Endodermal cell (in vitro differentiated cells): ENCODE results near the gene FAM168A. TPM values are rescaled to one million over a fixed set of nuclear protein-coding genes. Genes with fewer than 3 reads are reported as not detected.

Experiments
- DNase-seq: peaks from one replicate; pipeline ENCODE4 v3.0.0-alpha.2; 2017
- H3K27ac ChIP-seq: 2 replicates; pipeline ENCODE4 v1.5.1; 2013; ENCODE audit warnings: mild to moderate bottlenecking, low read depth, low read length, moderate library complexity
- H3K27me3 ChIP-seq: 2 replicates; pipeline ENCODE4 v1.6.1; 2013; ENCODE audit warnings: mild to moderate bottlenecking, low read length, moderate library complexity; ENCODE audit not compliant: insufficient read depth, control insufficient read depth, poor library complexity, severe bottlenecking
- H3K36me3 ChIP-seq: 2 replicates; pipeline ENCODE4 v1.7.0; 2013; ENCODE audit warnings: mild to moderate bottlenecking, low read length, moderate library complexity; ENCODE audit not compliant: control insufficient read depth, insufficient read depth
- H3K4me1 ChIP-seq: one replicate; pipeline ENCODE4 v1.7.0; 2013; ENCODE audit warnings: low read length; ENCODE audit not compliant: control insufficient read depth, insufficient read depth
- H3K4me3 ChIP-seq: 2 replicates; pipeline ENCODE4 v1.5.1; 2013; ENCODE audit warnings: mild to moderate bottlenecking, low read length, moderate library complexity
- H3K9ac ChIP-seq: 2 replicates; pipeline ENCODE4 v1.6.1; 2013; ENCODE audit warnings: mild to moderate bottlenecking, low read length, moderate library complexity; ENCODE audit not compliant: poor library complexity, severe bottlenecking; ENCODE audit errors: extremely low read depth
- H3K9me3 ChIP-seq: 2 replicates; pipeline ENCODE4 v1.6.1; 2013; ENCODE audit warnings: mild to moderate bottlenecking, low read length, moderate library complexity; ENCODE audit not compliant: control insufficient read depth
- H3K27ac Mint-ChIP-seq: 2 replicates; pipeline ENCODE4 v1.8.0; 2020; ENCODE audit warnings: mixed read lengths
- H3K27me3 Mint-ChIP-seq: 2 replicates; pipeline ENCODE4 v1.8.0; 2021; ENCODE audit warnings: mild to moderate bottlenecking, mixed read lengths; ENCODE audit not compliant: insufficient read depth
- H3K36me3 Mint-ChIP-seq: 2 replicates; pipeline ENCODE4 v1.8.0; 2020; ENCODE audit warnings: low read depth, mixed read lengths
- H3K4me1 Mint-ChIP-seq: 2 replicates; pipeline ENCODE4 v1.8.0; 2020; ENCODE audit warnings: mixed read lengths
- H3K4me3 Mint-ChIP-seq: 2 replicates; pipeline ENCODE4 v1.8.0; 2020; ENCODE audit warnings: mild to moderate bottlenecking, moderate library complexity, mixed read lengths
- H3K9me3 Mint-ChIP-seq: 2 replicates; pipeline ENCODE4 v1.8.0; 2020; ENCODE audit warnings: mild to moderate bottlenecking, mixed read lengths
- WGBS, 2 experiments: methylation state at CpG; one replicate each; pipeline versions ENCODE4 v1.1.5 to v1.1.7; 2013; ENCODE audit warnings: missing lambda C conversion rate in 2 of 2, mixed read lengths in 1 of 2; ENCODE audit not compliant: insufficient coverage in 1 of 2, insufficient read length in 1 of 2; 5-methylcytosine and 5-hydroxymethylcytosine counted together
- total RNA-seq, 2 donors: library from RNA; stranded (reverse); fragmentation: NEBNext Ultra II Directional in 1 of 2; extraction: Animal tissue kit (Norgen Biotek cat#: 25700) in 1 of 2; gene quantifications; 2 replicates in 1 of 2; 3 replicates in 1 of 2; pipeline ENCODE4 v1.2.1, GENCODE V29; 2021
- TF ChIP-seq, protein P1 (sequence below): fragments of 200-600 bp; sonication (generic); conservative IDR thresholded peaks from 2 replicates; pipeline ENCODE4 v1.5.0; 2021; ENCODE audit warnings: antibody characterized with exemption, mild to moderate bottlenecking

FAM168A gene
- total RNA-seq, 2 donors from 2014 or later, result 27.4 to 31.6 TPM

GRCh38 chr11:73392108-73393010, 205.6 kb downstream of the FAM168A start:
- 95 to 98% methylated on average over 21 to 31 of the region's 31 CpGs for WGBS, 2 experiments
- H3K27me3 Mint-ChIP-seq, result no peaks in the 10 kb centered on the region
- Histone ChIP-seq H3K4me3 (no peak overlapping the region), H3K36me3 (no peaks in the 10 kb centered on the region), H3K9me3 (no peaks in the 10 kb centered on the region), H3K9ac (no peak overlapping the region), H3K27me3 (no peaks in the 10 kb centered on the region), H3K4me1 (no peaks in the 10 kb centered on the region), H3K27ac (no peak overlapping the region)
- H3K36me3 Mint-ChIP-seq, result no peaks in the 10 kb centered on the region
- no peak for DNase-seq
- no peak overlapping the region for H3K27ac Mint-ChIP-seq
- peaks cover 2% of the 10 kb centered on the region for H3K4me1 Mint-ChIP-seq
- no peak overlapping the region for H3K4me3 Mint-ChIP-seq
- TF ChIP-seq, protein P1, sequence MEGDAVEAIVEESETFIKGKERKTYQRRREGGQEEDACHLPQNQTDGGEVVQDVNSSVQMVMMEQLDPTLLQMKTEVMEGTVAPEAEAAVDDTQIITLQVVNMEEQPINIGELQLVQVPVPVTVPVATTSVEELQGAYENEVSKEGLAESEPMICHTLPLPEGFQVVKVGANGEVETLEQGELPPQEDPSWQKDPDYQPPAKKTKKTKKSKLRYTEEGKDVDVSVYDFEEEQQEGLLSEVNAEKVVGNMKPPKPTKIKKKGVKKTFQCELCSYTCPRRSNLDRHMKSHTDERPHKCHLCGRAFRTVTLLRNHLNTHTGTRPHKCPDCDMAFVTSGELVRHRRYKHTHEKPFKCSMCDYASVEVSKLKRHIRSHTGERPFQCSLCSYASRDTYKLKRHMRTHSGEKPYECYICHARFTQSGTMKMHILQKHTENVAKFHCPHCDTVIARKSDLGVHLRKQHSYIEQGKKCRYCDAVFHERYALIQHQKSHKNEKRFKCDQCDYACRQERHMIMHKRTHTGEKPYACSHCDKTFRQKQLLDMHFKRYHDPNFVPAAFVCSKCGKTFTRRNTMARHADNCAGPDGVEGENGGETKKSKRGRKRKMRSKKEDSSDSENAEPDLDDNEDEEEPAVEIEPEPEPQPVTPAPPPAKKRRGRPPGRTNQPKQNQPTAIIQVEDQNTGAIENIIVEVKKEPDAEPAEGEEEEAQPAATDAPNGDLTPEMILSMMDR, result no peak
- no peaks in the 10 kb centered on the region for H3K9me3 Mint-ChIP-seq

- Mint-ChIP-seq H3K36me3 (no peaks in the 10 kb centered on the region), H3K4me1 (peaks cover 5% of the 10 kb centered on the region), H3K4me3 (no peak overlapping the region), H3K27ac (no peak overlapping the region), H3K27me3 (no peaks in the 10 kb centered on the region), H3K9me3 (no peaks in the 10 kb centered on the region)
- Histone ChIP-seq H3K9me3 (no peaks in the 10 kb centered on the region), H3K36me3 (no peaks in the 10 kb centered on the region), H3K27me3 (no peaks in the 10 kb centered on the region), H3K4me3 (no peak overlapping the region), H3K4me1 (no peaks in the 10 kb centered on the region), H3K9ac (no peak overlapping the region), H3K27ac (no peak overlapping the region)
- TF ChIP-seq, protein P1, result no peak
- 91 to 96% methylated on average over 10 of the region's 10 CpGs for WGBS, 2 experiments
- DNase-seq, result no peak
Observed at GRCh38 chr11:73391665-73392064, 206.2 kb downstream of the FAM168A start.

DNA sequence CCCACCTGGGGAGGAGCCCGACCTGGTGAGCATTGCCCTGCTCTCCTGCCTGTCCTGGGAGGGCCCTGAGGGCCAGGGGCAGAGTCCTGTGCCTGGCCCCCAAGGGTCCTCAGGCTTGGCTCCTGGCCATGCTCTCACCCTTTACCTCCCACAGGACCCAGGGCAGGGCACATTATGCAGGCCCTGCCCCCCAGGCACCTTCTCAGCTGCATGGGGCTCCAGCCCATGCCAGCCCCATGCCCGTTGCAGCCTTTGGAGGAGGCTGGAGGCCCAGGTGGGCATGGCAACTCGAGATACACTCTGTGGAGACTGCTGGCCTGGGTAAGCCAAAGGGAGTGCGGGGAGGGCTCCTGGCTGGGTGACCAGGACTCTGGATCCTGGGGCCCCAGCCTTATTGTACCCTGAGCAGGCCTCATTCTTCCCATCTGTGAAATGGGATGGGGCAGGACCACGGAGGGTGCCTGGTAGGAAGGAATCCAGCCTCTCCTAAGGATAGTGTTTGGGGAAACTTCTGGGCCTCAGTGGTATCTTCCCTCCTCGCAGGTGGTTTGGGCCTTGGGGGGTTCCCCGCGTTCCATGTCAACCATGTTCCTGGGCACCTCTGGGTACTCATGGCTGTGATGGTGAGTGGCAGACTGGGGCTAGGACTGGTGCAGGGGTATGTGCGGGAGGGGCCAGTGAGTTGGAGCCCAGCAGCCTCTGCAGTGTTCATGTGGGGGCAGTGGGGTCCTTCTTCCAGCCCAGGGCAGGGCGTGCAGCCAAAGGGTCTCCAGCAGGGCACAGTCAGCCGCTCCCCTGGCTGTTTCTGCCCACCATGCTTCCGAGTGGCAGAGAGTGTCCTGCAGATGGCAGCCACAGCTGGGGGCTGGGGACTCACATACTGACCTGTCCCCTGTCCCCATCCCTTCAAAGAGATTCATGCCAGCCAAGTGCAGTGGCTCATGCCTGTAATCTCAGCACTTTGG, 207.0 kb downstream of the FAM168A start:
- no peak overlapping the region for H3K27ac ChIP-seq
- H3K27ac Mint-ChIP-seq, result no peak overlapping the region
- no peak overlapping the region for H3K4me3 Mint-ChIP-seq
- no peaks in the 10 kb centered on the region for H3K9me3 Mint-ChIP-seq
- H3K36me3 Mint-ChIP-seq, result no peaks in the 10 kb centered on the region
- H3K9ac ChIP-seq, result no peak overlapping the region
- no peak overlapping the region for H3K4me3 ChIP-seq
- H3K27me3 Mint-ChIP-seq, result no peaks in the 10 kb centered on the region
- no peaks in the 10 kb centered on the region for H3K36me3 ChIP-seq
- WGBS, 2 experiments, result 84 to 91% methylated on average over 6 to 12 of the region's 12 CpGs
- H3K4me1 ChIP-seq, result no peaks in the 10 kb centered on the region
- no peak for DNase-seq
- H3K9me3 ChIP-seq, result no peaks in the 10 kb centered on the region
- TF ChIP-seq, protein P1, result no peak
- H3K27me3 ChIP-seq, result no peaks in the 10 kb centered on the region
- peaks cover 5% of the 10 kb centered on the region for H3K4me1 Mint-ChIP-seq
